Nephron (organoid): ENCODE results near the gene SLC22A3.

ENCODE experiments used
- H3K27ac Mint-ChIP-seq, 3 experiments: 2 replicates each; pipeline ENCODE4 v1.8.0; 2020; ENCODE audit warnings: mixed read lengths in 3 of 3, mild to moderate bottlenecking in 2 of 3, moderate library complexity in 1 of 3
- H3K27me3 Mint-ChIP-seq: 2 replicates; pipeline ENCODE4 v1.8.0; 2021; ENCODE audit warnings: low read depth, mild to moderate bottlenecking, moderate library complexity, mixed read lengths
- H3K36me3 Mint-ChIP-seq: 2 replicates; pipeline ENCODE4 v1.8.0; 2020; ENCODE audit warnings: low read depth, mixed read lengths
- H3K4me1 Mint-ChIP-seq: 2 replicates; pipeline ENCODE4 v1.8.0; 2020; ENCODE audit warnings: mixed read lengths
- H3K4me3 Mint-ChIP-seq, 3 experiments: 2 replicates each; pipeline ENCODE4 v1.8.0; 2020; ENCODE audit warnings: mild to moderate bottlenecking in 3 of 3, mixed read lengths in 3 of 3, moderate library complexity in 2 of 3
- H3K9me3 Mint-ChIP-seq: 2 replicates; pipeline ENCODE4 v1.8.0; 2020; ENCODE audit warnings: mixed read lengths
- TF ChIP-seq, protein P1 (sequence below), 3 experiments: fragments of 200-600 bp; sonication (generic); IDR thresholded peaks; one replicate each; pipeline ENCODE4 v1.5.0; 2021; ENCODE audit warnings: antibody characterized with exemption in 3 of 3; ENCODE audit not compliant: unreplicated experiment in 3 of 3

SLC22A3 gene

DNA sequence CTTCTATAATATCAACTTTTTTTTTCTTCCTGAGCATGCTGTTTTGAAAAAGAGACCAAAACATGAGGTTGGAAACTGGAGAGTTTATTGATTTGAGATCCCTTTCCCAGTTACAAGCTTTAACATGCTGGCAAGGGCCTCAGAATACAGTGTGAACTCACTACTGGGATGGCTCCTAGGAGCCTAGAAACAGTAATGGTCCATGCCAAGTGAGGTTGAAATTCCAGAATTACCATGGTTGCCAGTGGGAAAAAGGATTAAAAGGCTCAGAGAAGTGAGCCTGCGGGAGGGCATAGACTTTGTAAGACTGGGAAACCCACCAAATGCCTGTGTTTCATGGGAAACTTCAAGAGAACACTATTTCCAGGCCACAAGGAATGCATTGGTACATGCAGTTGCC is 28.9 kb upstream of the SLC22A3 start:
- Mint-ChIP-seq H3K36me3 (no peaks in the 10 kb centered on the region), H3K27me3 (no peaks in the 10 kb centered on the region), H3K4me1 (no peaks in the 10 kb centered on the region), H3K9me3 (peaks cover 14% of the 10 kb centered on the region), H3K27ac (no peak overlapping the region), H3K4me3 (no peak overlapping the region)
- TF ChIP-seq, protein P1, sequence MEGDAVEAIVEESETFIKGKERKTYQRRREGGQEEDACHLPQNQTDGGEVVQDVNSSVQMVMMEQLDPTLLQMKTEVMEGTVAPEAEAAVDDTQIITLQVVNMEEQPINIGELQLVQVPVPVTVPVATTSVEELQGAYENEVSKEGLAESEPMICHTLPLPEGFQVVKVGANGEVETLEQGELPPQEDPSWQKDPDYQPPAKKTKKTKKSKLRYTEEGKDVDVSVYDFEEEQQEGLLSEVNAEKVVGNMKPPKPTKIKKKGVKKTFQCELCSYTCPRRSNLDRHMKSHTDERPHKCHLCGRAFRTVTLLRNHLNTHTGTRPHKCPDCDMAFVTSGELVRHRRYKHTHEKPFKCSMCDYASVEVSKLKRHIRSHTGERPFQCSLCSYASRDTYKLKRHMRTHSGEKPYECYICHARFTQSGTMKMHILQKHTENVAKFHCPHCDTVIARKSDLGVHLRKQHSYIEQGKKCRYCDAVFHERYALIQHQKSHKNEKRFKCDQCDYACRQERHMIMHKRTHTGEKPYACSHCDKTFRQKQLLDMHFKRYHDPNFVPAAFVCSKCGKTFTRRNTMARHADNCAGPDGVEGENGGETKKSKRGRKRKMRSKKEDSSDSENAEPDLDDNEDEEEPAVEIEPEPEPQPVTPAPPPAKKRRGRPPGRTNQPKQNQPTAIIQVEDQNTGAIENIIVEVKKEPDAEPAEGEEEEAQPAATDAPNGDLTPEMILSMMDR (IDR thresholded peaks at IDR 0.05; ENCODE audit: unreplicated experiment in 3 of 3): no peak

DNA sequence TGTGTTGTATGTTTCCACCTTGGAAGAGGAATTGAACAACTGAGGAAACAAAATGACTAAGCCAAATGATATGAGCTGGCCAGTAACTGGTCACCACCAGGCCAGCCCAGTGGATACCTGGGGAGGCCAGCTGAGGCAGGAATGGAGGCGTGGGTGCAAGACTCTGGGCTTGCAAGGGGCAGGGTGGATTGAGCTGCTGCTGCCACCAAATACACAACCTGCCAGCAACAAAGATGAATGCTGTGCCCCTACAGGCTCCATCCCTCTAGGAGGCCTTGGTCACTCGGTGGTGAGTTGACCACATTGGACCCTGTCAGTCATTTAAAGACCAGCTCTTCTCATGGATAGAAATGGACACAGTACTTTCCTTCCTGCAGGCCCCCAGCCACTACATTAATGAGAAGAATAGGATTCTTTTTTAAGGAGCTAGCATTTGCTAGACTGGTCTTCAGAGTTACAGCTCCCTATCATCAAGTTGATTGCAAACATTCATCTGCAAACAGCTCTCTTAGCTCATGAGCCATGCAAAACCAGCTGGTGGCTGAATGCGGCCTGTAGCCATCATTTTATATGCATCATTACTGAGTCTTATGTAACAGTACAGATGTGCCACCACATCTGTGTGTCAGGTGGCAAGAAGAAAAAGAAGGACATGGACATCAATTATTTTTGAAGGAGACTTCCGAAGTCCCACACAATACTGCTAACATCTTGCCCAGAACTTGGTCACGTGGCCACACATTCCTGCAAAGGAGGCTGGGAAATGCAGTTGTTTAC is 26.3 kb upstream of the SLC22A3 start:
- H3K9me3 Mint-ChIP-seq: peaks cover 11% of the 10 kb centered on the region
- no peak overlapping the region for H3K4me3 Mint-ChIP-seq
- no peaks in the 10 kb centered on the region for H3K36me3 Mint-ChIP-seq
- no peaks in the 10 kb centered on the region for H3K4me1 Mint-ChIP-seq
- no peak overlapping the region for H3K27ac Mint-ChIP-seq
- TF ChIP-seq, protein P1 (IDR thresholded peaks at IDR 0.05; ENCODE audit: unreplicated experiment in 3 of 3): no peak
- no peaks in the 10 kb centered on the region for H3K27me3 Mint-ChIP-seq

DNA sequence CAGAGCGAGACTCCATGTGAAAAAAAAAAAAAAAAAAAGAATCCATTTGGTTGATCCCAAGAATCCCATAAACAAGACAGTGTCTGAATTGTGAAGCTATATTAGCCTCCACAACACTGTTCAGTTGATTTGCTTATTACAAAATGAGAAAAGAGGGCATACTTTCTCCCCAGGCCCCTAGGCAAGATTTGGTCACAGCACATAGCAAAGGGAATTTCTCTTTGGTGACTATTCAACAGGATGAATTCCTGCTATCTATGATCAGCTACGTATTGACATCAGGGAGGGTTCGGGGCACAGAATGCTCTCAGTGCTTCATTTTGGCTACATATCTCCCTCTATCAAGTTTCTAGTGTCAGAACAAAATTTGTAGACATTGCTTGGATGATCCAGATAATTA is 20.2 kb upstream of the SLC22A3 start:
- Mint-ChIP-seq H3K4me3 (no peak overlapping the region), H3K9me3 (peaks cover under 1% of the 10 kb centered on the region), H3K27me3 (peaks cover 25% of the 10 kb centered on the region), H3K27ac (no peak overlapping the region), H3K36me3 (no peaks in the 10 kb centered on the region), H3K4me1 (peaks cover 26% of the 10 kb centered on the region)
- TF ChIP-seq, protein P1 (IDR thresholded peaks at IDR 0.05; ENCODE audit: unreplicated experiment in 3 of 3): no peak

DNA sequence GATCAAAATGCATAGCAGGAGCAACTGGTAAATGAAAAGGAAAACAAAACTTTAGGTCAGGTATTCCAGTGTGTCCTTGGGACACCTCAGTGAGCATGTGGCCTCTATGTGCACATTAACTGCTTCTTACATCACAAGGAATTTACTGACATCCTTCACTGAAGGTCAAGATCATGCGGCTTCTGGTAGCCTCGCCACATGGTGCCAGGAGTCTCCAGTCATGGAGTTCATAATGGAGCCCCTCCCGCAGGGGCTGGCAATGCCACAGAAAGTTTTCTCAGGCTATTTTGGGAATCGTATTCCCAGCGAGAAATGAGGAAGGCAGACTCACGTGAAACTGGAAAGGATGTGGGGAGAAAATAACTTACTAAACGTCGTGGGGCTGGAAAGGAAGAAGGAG is 19.7 kb upstream of the SLC22A3 start:
- peaks cover 26% of the 10 kb centered on the region for H3K4me1 Mint-ChIP-seq
- TF ChIP-seq, protein P1 (IDR thresholded peaks at IDR 0.05; ENCODE audit: unreplicated experiment in 3 of 3): no peak
- no peak overlapping the region for H3K4me3 Mint-ChIP-seq
- H3K27me3 Mint-ChIP-seq: peaks cover 30% of the 10 kb centered on the region
- no peaks in the 10 kb centered on the region for H3K9me3 Mint-ChIP-seq
- no peak overlapping the region for H3K27ac Mint-ChIP-seq
- no peaks in the 10 kb centered on the region for H3K36me3 Mint-ChIP-seq

DNA sequence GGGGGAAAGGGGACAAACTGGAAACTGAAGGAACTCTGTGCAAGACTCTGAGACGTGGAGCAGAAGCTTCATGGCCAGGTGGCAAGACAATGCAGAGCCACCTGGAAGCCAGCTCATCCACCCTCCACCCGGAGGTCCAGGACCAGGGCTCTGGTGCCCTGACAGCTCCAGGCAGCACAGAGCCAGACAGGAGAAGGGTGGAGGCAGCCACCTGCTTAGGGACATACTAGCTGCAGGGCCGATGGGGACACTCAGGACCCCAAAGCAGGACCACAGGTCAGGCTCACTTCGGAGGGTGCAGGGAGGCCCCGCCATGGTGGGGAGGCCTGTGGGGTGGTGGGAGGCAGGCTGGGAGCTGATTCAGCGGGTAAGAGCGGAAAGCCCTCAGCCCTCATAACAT is 19.0 kb upstream of the SLC22A3 start:
- H3K4me3 Mint-ChIP-seq: no peak overlapping the region
- TF ChIP-seq, protein P1 (IDR thresholded peaks at IDR 0.05; ENCODE audit: unreplicated experiment in 3 of 3): no peak

DNA sequence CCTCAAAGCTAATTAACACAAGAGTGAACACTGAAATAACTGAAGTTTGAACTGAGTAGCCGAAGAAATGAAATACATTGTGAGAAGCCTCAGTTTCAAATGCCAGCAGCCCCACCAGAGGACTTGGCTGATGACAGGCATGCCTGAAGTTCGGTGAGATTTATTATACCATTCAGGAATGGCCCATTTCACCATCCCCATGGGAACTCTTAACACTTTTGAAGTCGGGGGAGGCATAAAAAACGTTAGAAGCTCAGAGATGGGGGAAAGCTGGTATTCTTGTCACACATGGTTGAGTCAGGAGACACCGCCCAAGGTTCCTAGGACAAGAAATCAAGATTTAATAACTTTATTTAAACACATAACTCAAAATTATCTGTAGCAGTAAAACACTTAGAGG is 17.6 kb upstream of the SLC22A3 start:
- no peak overlapping the region for H3K4me3 Mint-ChIP-seq
- peaks cover 26% of the 10 kb centered on the region for H3K4me1 Mint-ChIP-seq
- TF ChIP-seq, protein P1 (IDR thresholded peaks at IDR 0.05; ENCODE audit: unreplicated experiment in 3 of 3): no peak
- H3K9me3 Mint-ChIP-seq: no peaks in the 10 kb centered on the region
- H3K36me3 Mint-ChIP-seq: no peaks in the 10 kb centered on the region
- no peak overlapping the region for H3K27ac Mint-ChIP-seq
- peaks cover 35% of the 10 kb centered on the region for H3K27me3 Mint-ChIP-seq

More for the DNA sequence above, 19.0 kb upstream of the SLC22A3 start:
- H3K36me3 Mint-ChIP-seq: no peaks in the 10 kb centered on the region
- H3K27ac Mint-ChIP-seq: no peak overlapping the region
- H3K27me3 Mint-ChIP-seq: peaks cover 35% of the 10 kb centered on the region
- peaks cover 26% of the 10 kb centered on the region for H3K4me1 Mint-ChIP-seq
- H3K9me3 Mint-ChIP-seq: no peaks in the 10 kb centered on the region
